Right lobe of liver (tissue), 6 donors: ENCODE measurements around the gene H1-8. TPM values are rescaled to one million over a fixed set of nuclear protein-coding genes. Genes with fewer than 3 reads are reported as not detected.

ENCODE experiments used
- ATAC-seq, 4 donors: fragments of 200-7000 bp; cut with Tn5 transposase; one replicate each; pipeline ENCODE4 v1.9.1; 2020; ENCODE audit warnings: mild to moderate bottlenecking in 4 of 4, moderate library complexity in 4 of 4
- DNase-seq, 3 donors: peaks; one replicate each; pipeline ENCODE4 v3.0.0-alpha.2; 2020
- H3K27ac ChIP-seq, 3 donors: fragments of 200-600 bp; one replicate each; pipeline ENCODE4 v1.8.0; 2022
- H3K27me3 ChIP-seq, 2 donors: fragments of 200-600 bp; one replicate each; pipeline ENCODE4 v1.8.0; 2022
- H3K36me3 ChIP-seq, 4 donors: fragments of 200-600 bp; sonication (generic) in 1 of 4; one replicate each; pipeline versions ENCODE4 v1.5.1 to v1.8.0; 2017 to 2022; ENCODE audit warnings: control low read depth in 1 of 4
- H3K4me1 ChIP-seq, 4 donors: fragments of 200-600 bp; sonication (generic) in 1 of 4; one replicate each; pipeline versions ENCODE4 v1.5.1 to v1.8.0; 2017 to 2022; ENCODE audit warnings: control low read depth in 1 of 4
- H3K4me3 ChIP-seq, 3 donors: fragments of 200-600 bp; one replicate each; pipeline ENCODE4 v1.8.0; 2022
- H3K9me3 ChIP-seq, 4 donors: fragments of 200-600 bp; sonication (generic) in 1 of 4; one replicate each; pipeline versions ENCODE4 v1.5.1 to v1.8.0; 2017 to 2022; ENCODE audit warnings: control low read depth in 1 of 4
- POLR2A ChIP-seq: fragments of 450-650 bp; IDR thresholded peaks from one replicate; pipeline ENCODE4 v1.6.1; 2017; ENCODE audit warnings: antibody characterized with exemption, mild to moderate bottlenecking
- WGBS: methylation state at CpG from one replicate; pipeline ENCODE4 v1.1.6; 2018; ENCODE audit warnings: low coverage, low lambda C conversion rate; ENCODE audit not compliant: insufficient coverage; ENCODE audit errors: missing lambda C conversion rate; 5-methylcytosine and 5-hydroxymethylcytosine counted together
- intact Hi-C, 2 donors: fragments of 100-400 bp; cut with DNase I; formaldehyde crosslinking; loops; one replicate each; pipeline versions ENCODE4 v1.11.2 to v1.14.1; 2022
- total RNA-seq, 6 experiments: library from RNA; depleted of rRNA in 2 of 6; stranded (reverse); fragments of >200 nt in 2 of 6; fragmentation: NEBNext Ultra II Directional in 3 of 6; extraction: Animal tissue kit (Norgen Biotek cat#: 25700) in 3 of 6; gene quantifications; one replicate each; pipeline versions ENCODE4 v1.1.0 to v1.2.4, GENCODE V29; 2016 to 2023
- TF ChIP-seq, protein P1 (sequence below), 4 donors: fragments of 200-600 bp in 3 of 4; fragments of 450-650 bp in 1 of 4; IDR thresholded peaks; one replicate each; pipeline versions ENCODE4 v1.5.1 to v1.8.0; 2016 to 2022; ENCODE audit warnings: antibody characterized with exemption in 4 of 4, mild to moderate bottlenecking in 2 of 4
- donor health status: DM: no; HTN: yes; CAD: no.
- donor health status: DM: no; HTN: no; CAD: no.
- donor health status: DM: no; HTN: no; CAD: no.
- donor health status: DM: no; HTN: yes; CAD: no.
- donor health status: DM: no; HTN: yes; CAD: no.

Gene H1-8
- total RNA-seq, 6 experiments from 2014 or later: not detected

DNA sequence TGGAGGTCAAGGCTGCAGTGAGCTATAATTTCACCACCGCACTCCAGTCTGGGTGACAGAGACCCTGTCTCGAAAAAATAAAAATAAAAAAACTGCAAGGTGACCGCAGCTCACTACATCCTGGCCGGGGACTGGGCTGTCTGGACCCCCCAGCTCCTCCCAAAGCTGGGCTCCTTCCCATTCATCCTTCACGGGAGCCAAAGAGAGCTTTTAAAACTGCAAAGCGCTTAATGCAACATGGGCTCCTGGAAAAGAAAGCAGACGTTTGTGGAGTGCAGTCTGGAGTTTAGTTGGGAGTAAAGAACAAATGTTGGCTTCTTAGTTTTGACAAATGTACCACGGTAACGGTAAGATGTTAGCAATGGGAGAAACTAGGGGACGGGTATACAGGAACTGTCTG lies 51.4 kb downstream of the H1-8 start:
- peaks cover 0 to 26% (median 12%) of the 10 kb centered on the region in 4 donors for H3K4me1 ChIP-seq
- ATAC-seq: no peak
- 44% methylated on average over 10 of the region's 10 CpGs for WGBS
- no peaks in the 10 kb centered on the region for H3K9me3 ChIP-seq
- no peak for DNase-seq
- intact Hi-C loops: no loop called here
- H3K4me3 ChIP-seq: no peak overlapping the region
- TF ChIP-seq, protein P1, sequence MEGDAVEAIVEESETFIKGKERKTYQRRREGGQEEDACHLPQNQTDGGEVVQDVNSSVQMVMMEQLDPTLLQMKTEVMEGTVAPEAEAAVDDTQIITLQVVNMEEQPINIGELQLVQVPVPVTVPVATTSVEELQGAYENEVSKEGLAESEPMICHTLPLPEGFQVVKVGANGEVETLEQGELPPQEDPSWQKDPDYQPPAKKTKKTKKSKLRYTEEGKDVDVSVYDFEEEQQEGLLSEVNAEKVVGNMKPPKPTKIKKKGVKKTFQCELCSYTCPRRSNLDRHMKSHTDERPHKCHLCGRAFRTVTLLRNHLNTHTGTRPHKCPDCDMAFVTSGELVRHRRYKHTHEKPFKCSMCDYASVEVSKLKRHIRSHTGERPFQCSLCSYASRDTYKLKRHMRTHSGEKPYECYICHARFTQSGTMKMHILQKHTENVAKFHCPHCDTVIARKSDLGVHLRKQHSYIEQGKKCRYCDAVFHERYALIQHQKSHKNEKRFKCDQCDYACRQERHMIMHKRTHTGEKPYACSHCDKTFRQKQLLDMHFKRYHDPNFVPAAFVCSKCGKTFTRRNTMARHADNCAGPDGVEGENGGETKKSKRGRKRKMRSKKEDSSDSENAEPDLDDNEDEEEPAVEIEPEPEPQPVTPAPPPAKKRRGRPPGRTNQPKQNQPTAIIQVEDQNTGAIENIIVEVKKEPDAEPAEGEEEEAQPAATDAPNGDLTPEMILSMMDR (IDR thresholded peaks at IDR 0.05): no peak
- no peak for TF ChIP-seq POLR2A
- peak overlapping the region in 2 of 3 donors; percentile 53 to 90 for H3K27ac ChIP-seq
- H3K27me3 ChIP-seq: no peaks in the 10 kb centered on the region
- no peaks in the 10 kb centered on the region for H3K36me3 ChIP-seq

DNA sequence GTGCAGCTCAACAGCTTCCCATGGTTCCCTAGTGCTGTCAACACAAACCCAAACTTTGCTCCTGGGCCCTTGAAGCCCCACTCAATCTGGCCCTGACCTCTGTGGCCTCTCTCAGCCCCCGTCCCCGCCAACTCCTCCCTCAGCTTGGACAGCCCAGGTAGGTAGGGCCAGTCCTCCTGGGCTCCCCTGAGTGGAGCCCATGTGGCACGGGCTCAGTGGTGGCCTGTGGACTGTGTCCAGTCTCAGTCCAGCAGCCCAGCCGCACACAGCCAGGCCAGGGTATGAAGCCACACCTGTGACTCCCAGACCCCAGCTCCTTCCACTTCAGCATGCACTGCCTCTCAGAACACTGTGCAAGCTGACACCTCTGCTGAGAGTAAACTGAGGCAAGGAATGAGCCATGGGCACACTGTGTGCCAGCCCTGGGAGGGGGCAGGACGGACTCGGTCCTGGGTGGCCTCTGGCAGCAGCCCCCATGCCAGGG lies 52.0 kb downstream of the H1-8 start:
- no peaks in the 10 kb centered on the region for H3K36me3 ChIP-seq
- H3K27ac ChIP-seq: peak overlapping the region in 1 of 3 donors; percentile 79
- WGBS: 60% methylated on average over 5 of the region's 6 CpGs
- DNase-seq (no peak), ATAC-seq (no peak)
- H3K4me3 ChIP-seq: no peak overlapping the region
- peaks cover 0 to 26% (median 12%) of the 10 kb centered on the region in 4 donors for H3K4me1 ChIP-seq
- H3K27me3 ChIP-seq: no peaks in the 10 kb centered on the region
- TF ChIP-seq POLR2A: no peak
- TF ChIP-seq, protein P1 (IDR thresholded peaks at IDR 0.05): no peak
- no peaks in the 10 kb centered on the region for H3K9me3 ChIP-seq
- intact Hi-C loops: no loop called here

DNA sequence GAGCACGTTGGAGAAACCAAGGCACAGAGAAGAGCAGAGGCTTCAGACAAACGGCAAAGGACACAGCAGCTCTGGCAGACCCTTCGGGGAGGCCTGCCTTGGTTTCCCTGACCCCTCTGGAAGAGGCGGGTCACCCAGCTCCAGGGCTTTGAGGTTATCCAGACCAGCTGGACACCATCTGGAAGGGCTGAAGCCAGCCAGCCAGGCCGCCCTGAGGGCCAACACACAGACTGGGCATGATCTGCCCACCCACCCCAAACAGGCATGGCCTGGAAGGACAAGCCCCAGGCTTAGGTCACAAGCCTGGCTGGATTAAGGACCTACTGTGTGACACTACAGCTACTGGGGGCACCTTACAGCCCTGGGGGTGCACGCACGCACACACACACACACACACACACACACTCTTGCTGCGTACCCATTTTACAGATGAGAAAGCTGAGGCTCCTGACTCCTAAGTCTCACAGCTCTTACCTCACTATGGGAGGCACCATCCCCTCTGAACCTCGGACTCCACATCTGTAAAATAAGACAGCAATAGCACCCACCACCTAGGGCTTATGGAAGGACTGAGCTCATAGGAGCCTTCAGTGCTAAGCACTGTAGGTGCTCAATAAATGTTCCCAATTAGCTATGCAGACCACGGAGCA lies 52.7 kb downstream of the H1-8 start:
- DNase-seq: no peak
- no peak overlapping the region for H3K4me3 ChIP-seq
- no peaks in the 10 kb centered on the region for H3K27me3 ChIP-seq
- peak overlapping the region; percentile 24 to 79 (median 31) for H3K27ac ChIP-seq
- H3K9me3 ChIP-seq: no peaks in the 10 kb centered on the region
- 73% methylated on average over 2 of the region's 10 CpGs for WGBS
- ATAC-seq: no peak
- intact Hi-C loops: no loop called here
- no peaks in the 10 kb centered on the region for H3K36me3 ChIP-seq
- H3K4me1 ChIP-seq: peaks cover 0 to 29% (median 12%) of the 10 kb centered on the region in 4 donors
- TF ChIP-seq POLR2A: no peak
- TF ChIP-seq, protein P1 (IDR thresholded peaks at IDR 0.05): no peak

DNA sequence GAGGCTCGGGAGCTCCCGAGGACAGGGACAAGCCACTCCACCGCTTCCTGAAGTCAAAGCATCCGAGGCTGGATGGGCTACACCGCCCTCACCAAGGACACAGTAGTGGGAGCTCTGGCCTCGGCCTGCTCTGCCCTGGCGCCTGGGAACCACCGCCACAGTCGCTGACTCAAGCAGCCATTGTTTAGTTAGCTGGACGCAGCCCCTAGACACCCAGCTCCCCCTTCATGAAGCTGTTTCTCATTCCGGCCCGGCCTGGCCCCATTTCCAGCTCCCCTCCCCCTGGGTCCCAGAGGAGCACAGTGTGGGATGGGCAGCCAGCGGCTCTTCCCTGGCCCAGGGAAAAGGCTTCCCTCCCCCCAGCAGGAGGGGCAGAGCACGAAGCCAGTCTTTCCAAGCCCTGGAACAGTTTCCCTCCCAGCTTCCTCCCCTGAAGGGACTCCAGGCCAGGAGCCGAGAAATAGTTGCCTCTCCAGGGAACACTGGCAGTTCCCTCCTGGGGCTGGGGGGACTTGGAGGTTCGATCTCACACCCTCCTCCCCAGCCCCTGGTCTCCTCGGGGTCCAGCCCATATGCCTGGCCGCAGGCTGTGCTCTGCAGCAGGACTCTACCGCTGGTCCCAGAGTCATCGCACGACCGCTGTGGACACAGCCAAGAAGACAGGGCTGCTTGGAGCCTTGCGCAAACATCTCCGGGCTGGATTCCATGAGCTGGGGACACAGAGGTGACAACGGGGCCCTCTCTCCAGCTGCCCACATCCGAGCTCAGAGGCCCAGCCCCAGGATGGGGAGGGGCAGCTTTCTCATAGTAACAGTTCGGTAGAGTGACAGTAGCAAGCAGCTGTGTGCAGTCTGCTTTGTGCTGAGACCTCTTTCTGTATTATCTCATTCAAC lies 53.5 kb downstream of the H1-8 start:
- Histone ChIP-seq H3K27me3 (no peaks in the 10 kb centered on the region), H3K36me3 (no peaks in the 10 kb centered on the region), H3K4me1 (peaks cover 0 to 30% (median 12%) of the 10 kb centered on the region in 4 donors), H3K4me3 (no peak overlapping the region), H3K9me3 (no peaks in the 10 kb centered on the region), H3K27ac (peak overlapping the region; percentile 24 to 79 (median 44))
- ATAC-seq (peak; percentile 35 to 60 (median 48)), DNase-seq (peak; percentile 66 to 76 (median 69))
- 19% methylated on average over 7 of the region's 27 CpGs for WGBS
- intact Hi-C loops: no loop called here
- no peak for TF ChIP-seq POLR2A
- TF ChIP-seq, protein P1 (IDR thresholded peaks at IDR 0.05): no peak
